Right renal cortex interstitium (tissue), 3 donors: ENCODE data around the gene MCUR1. TPM values are rescaled to one million over a fixed set of nuclear protein-coding genes. Genes with fewer than 3 reads are reported as not detected.

Experiments
- DNase-seq, 3 donors: peaks; one replicate each; pipeline ENCODE4 v3.0.0-alpha.2; 2013; ENCODE audit warnings: low read depth in 3 of 3, low spot score in 2 of 3
- polyA plus RNA-seq, 3 donors: library from polyadenylated mRNA; unstranded; fragments of 120-200 nt; gene quantifications; one replicate each; pipeline ENCODE4 v1.2.1, GENCODE V29; 2013; ENCODE audit not compliant: insufficient read length in 3 of 3

The MCUR1 gene
- polyA plus RNA-seq, 3 donors = 58.5 to 63.1 (median 62.1) TPM

DNA sequence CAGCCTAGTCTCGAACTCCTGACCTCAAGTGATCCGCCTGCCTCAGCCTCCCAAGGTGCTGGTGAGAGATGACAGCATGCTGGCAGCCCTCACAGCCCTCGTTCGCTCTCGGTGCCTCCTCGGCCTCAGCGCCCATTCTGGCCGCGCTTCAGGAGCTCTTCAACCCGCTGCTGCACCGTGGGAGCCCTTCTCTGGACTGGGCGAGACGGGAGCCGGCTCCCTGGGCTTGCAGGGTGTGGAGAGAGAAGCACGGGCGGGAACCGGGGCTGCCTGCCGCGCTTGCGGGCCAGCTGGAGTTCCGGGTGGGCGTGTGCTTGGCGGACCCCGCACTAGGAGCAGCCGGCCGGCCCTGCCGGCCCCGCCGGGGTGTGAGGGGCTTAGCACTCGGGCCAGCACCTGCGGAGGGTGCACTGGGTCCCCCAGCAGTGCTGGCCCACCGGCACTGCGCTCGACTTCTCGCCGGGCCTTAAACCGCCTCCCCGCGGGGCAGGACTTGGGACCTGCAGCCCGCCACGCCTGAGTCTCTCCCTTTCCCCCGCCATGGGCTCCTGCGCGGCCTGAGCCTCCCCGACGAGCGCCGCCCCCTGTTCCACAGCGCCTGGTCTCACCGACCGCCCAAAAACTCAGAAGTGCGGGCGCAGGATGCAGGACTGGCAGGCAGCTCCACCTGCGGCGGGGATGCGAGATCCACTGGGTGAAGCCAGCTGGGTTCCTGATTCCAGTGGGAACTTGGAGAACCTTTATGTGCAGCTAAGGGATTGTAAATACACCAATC, 71.2 kb downstream of the MCUR1 start:
- DNase-seq = no peak

DNA sequence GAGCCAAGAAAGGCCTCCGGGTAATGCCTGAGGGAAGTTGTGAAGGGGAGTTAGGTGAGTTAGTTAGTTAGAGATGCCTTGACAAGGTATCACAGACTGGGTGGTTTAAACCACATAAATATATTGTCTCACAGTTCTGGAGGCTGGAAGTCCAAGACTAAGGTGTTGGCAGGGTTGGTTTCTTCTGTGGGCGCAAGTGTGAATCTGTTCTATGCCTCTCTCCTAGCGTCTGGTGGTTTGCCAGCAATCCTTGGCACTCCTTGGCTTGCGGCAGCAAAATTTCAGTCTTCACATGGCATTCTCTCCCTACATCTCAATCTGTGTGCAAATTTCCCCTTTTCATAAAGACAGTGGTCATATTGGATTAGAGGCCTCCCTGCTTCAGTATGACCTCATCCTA, 73.0 kb downstream of the MCUR1 start:
- no peak for DNase-seq

Other genes with a start within 250 kb of the MCUR1 start
- gene SIRT5, start 240.0 kb downstream of the MCUR1 start, polyA plus RNA-seq = 10 to 100 TPM; 15.5 to 19.9 (median 18.8) TPM
- gene NOL7, start 199.2 kb downstream of the MCUR1 start, polyA plus RNA-seq = 100 to 1,000 TPM in 1 of 3 donors, 10 to 100 TPM in 2; 94.6 to 101 (median 97.3) TPM
- 10 to 100 TPM; 46.6 to 48.8 (median 48.0) TPM for gene RANBP9, start 102.7 kb downstream of the MCUR1 start, polyA plus RNA-seq
- 1 to 10 TPM; 3.2 to 3.9 (median 3.4) TPM for gene RNF182, start 110.4 kb upstream of the MCUR1 start, polyA plus RNA-seq